Thyroid gland (tissue), 4 donors: Measurements from ENCODE around the gene KPTN. TPM values are rescaled to one million over a fixed set of nuclear protein-coding genes. Genes with fewer than 3 reads are reported as not detected.

Source experiments
- DNase-seq, 2 donors: peaks; one replicate each; pipeline ENCODE4 v3.0.0-alpha.2; 2019
- H3K27ac ChIP-seq, 3 donors: fragments of 200-600 bp; sonication (generic); 1 replicate in 2 of 3; 2 replicates in 1 of 3; pipeline ENCODE4 v1.5.1; 2016 to 2019; ENCODE audit warnings: mild to moderate bottlenecking in 1 of 3, moderate library complexity in 1 of 3
- H3K27me3 ChIP-seq: fragments of 200-600 bp; sonication (generic); one replicate; pipeline ENCODE4 v1.5.1; 2019
- H3K36me3 ChIP-seq, 2 donors: fragments of 200-600 bp; sonication (generic); one replicate each; pipeline ENCODE4 v1.5.1; 2016 to 2019
- H3K4me1 ChIP-seq, 2 donors: fragments of 200-600 bp; sonication (generic); one replicate each; pipeline ENCODE4 v1.5.1; 2017 to 2019
- H3K4me3 ChIP-seq, 3 donors: fragments of 200-600 bp; sonication (generic); replicated peaks in 1 of 3; 1 replicate in 2 of 3; 2 replicates in 1 of 3; pipeline ENCODE4 v1.5.1; 2016; ENCODE audit warnings: mild to moderate bottlenecking in 1 of 3
- H3K9me3 ChIP-seq: fragments of 200-600 bp; sonication (generic); one replicate; pipeline ENCODE4 v1.5.1; 2017
- CTCF ChIP-seq, 6 experiments: fragments of 200-600 bp in 3 of 6; fragments of 450-650 bp in 3 of 6; sonication (generic) in 3 of 6; IDR thresholded peaks; one replicate each; pipeline ENCODE4 v1.5.1; 2016 to 2019; ENCODE audit warnings: antibody characterized with exemption in 6 of 6, mild to moderate bottlenecking in 2 of 6, inconsistent platforms in 1 of 6, moderate library complexity in 1 of 6
- POLR2A ChIP-seq, 2 donors: fragments of 450-650 bp; IDR thresholded peaks; one replicate each; pipeline ENCODE4 v1.6.1; 2017; ENCODE audit warnings: antibody characterized with exemption in 2 of 2, mild to moderate bottlenecking in 2 of 2, moderate library complexity in 1 of 2
- WGBS, 2 donors: methylation state at CpG; one replicate each; pipeline ENCODE4 v1.1.5; 2017; 5-methylcytosine and 5-hydroxymethylcytosine counted together
- intact Hi-C: fragments of 100-400 bp; cut with DNase I; formaldehyde crosslinking; loops from one replicate; pipeline ENCODE4 v1.15.1; 2023
- total RNA-seq, 4 donors: library from RNA; depleted of rRNA; stranded (reverse); fragments of >200 nt; gene quantifications; one replicate each; pipeline ENCODE4 v1.2.3, GENCODE V29; 2016

The KPTN gene
- total RNA-seq, 4 donors from 2014 or later: 7.0 to 8.9 (median 7.3) TPM

- TF ChIP-seq CTCF (IDR thresholded peaks at IDR 0.05) (no peak), POLR2A (IDR thresholded peaks at IDR 0.05) (peak in 1 of 2 donors; percentile 20)
- H3K4me1 ChIP-seq: peaks cover 67 to 71% of the 10 kb centered on the region in 2 donors
These were observed 26.0 kb upstream of the KPTN start for GRCh38 chr19:47509973-47510372.

GRCh38 chr19:47509170-47509847 is 25.3 kb upstream of the KPTN start:
- Histone ChIP-seq H3K9me3 (no peaks in the 10 kb centered on the region), H3K36me3 (peaks cover 0 to 6% of the 10 kb centered on the region in 2 donors), H3K27me3 (no peaks in the 10 kb centered on the region), H3K4me1 (peaks cover 67 to 71% of the 10 kb centered on the region in 2 donors), H3K4me3 (no peak overlapping the region), H3K27ac (peak overlapping the region; percentile 75 to 92 (median 79))
- intact Hi-C loops: loop anchor here (5.0 kb wide), 1 partner anchor 103 kb away; no protein-coding TSS in a partner anchor
- no peak for DNase-seq
- TF ChIP-seq CTCF (IDR thresholded peaks at IDR 0.05) (no peak), POLR2A (IDR thresholded peaks at IDR 0.05) (no peak)
- WGBS, 2 donors: 89 to 92% methylated on average over 20 of the region's 20 CpGs

More at GRCh38 chr19:47509973-47510372, 26.0 kb upstream of the KPTN start:
- 43 to 44% methylated on average over 6 to 8 of the region's 8 CpGs for whole genome bisulfite sequencing, 2 donors
- H3K36me3 ChIP-seq: peaks cover 0 to 2% of the 10 kb centered on the region in 2 donors
- H3K27me3 ChIP-seq: no peaks in the 10 kb centered on the region
- intact Hi-C loops: loop anchor here (5.0 to 10.0 kb wide), 2 partner anchors 75 to 102 kb away; no protein-coding TSS in a partner anchor
- peak overlapping the region; percentile 75 to 92 (median 79) for H3K27ac ChIP-seq
- H3K9me3 ChIP-seq: no peaks in the 10 kb centered on the region
- DNase-seq: peak; percentile 86 to 92
- no peak overlapping the region for H3K4me3 ChIP-seq

GRCh38 chr19:47508721-47509120 is 24.7 kb upstream of the KPTN start:
- H3K4me1 ChIP-seq: peaks cover 66 to 71% of the 10 kb centered on the region in 2 donors
- H3K9me3 ChIP-seq: no peaks in the 10 kb centered on the region
- peak overlapping the region in 2 of 3 donors; percentile 11 to 38 for H3K27ac ChIP-seq
- no peak for TF ChIP-seq POLR2A (IDR thresholded peaks at IDR 0.05)
- TF ChIP-seq CTCF (IDR thresholded peaks at IDR 0.05): no peak
- no peak overlapping the region for H3K4me3 ChIP-seq
- H3K36me3 ChIP-seq: peaks cover 4 to 8% of the 10 kb centered on the region in 2 donors
- intact Hi-C loops: loop anchor here (5.0 kb wide), 1 partner anchor 104 kb away; no protein-coding TSS in a partner anchor
- no peak for DNase-seq
- H3K27me3 ChIP-seq: no peaks in the 10 kb centered on the region
- 95 to 96% methylated on average over 4 to 5 of the region's 5 CpGs for WGBS, 2 donors

- peak overlapping the region in 2 of 3 donors; percentile 38 to 53 for H3K27ac ChIP-seq
- WGBS, 2 donors: 70 to 86% methylated on average over 5 to 7 of the region's 11 CpGs
- peak; percentile 35 to 53 for DNase-seq
- intact Hi-C loops: loop anchor here (5.0 kb wide), 1 partner anchor 104 kb away; no protein-coding TSS in a partner anchor
- no peaks in the 10 kb centered on the region for H3K27me3 ChIP-seq
- H3K4me3 ChIP-seq: no peak overlapping the region
- peaks cover 11 to 14% of the 10 kb centered on the region in 2 donors for H3K36me3 ChIP-seq
- peaks cover 60 to 65% of the 10 kb centered on the region in 2 donors for H3K4me1 ChIP-seq
- no peaks in the 10 kb centered on the region for H3K9me3 ChIP-seq
- TF ChIP-seq CTCF (IDR thresholded peaks at IDR 0.05): no peak
- no peak for TF ChIP-seq POLR2A (IDR thresholded peaks at IDR 0.05)
These were observed 24.0 kb upstream of the KPTN start for GRCh38 chr19:47507924-47508553.
